ENCODE results near the gene CPSF3. TPM values are rescaled to one million over a fixed set of nuclear protein-coding genes. Genes with fewer than 3 reads are reported as not detected.
A peak's percentile ranks its signal among the peaks of the same experiment; 100 is the strongest.

Gene CPSF3
- total and polyA plus RNA-seq, 9 of the 15 experiments (the other 6 are each of a cell fraction or from before 2014, with no cell fraction given), result 54.2 to 151 (median 94.5) TPM

- peak; percentile 71 for TF ChIP-seq POLR2G (IDR thresholded peaks at IDR 0.05; ENCODE audit: low read depth, low read length)
- TF ChIP-seq ATF4 (CRISPR knock-in tag; IDR thresholded peaks at IDR 0.05), result no peak
- TF ChIP-seq RFX7 (CRISPR knock-in tag; IDR thresholded peaks at IDR 0.05), result no peak
- no peak for TF ChIP-seq CAMTA2 (CRISPR knock-in tag; conservative IDR thresholded peaks at IDR 0.05)
- peak; percentile 37 for TF ChIP-seq U2AF1 (optimal IDR thresholded peaks at IDR 0.05; ENCODE audit: low read depth, low read length)
- TF ChIP-seq NFIX (CRISPR knock-in tag; IDR thresholded peaks at IDR 0.05; ENCODE audit: low read depth), result no peak
- no peak for TF ChIP-seq SAP30 (IDR thresholded peaks at IDR 0.05; ENCODE audit: borderline replicate concordance, insufficient read depth, low read depth, low read length, poor library complexity, severe bottlenecking)
- TF ChIP-seq E2F1 (CRISPR knock-in tag; IDR thresholded peaks at IDR 0.05), result no peak
- no peak for TF ChIP-seq TAF1 (IDR thresholded peaks at IDR 0.05; ENCODE audit: control insufficient read depth, extremely low read depth, insufficient read depth, low read length, severe bottlenecking)
- TF ChIP-seq PRDM10 (IDR thresholded peaks at IDR 0.05; ENCODE audit: partially characterized antibody), result no peak
Observed at GRCh38 chr2:9473985-9474360, 50.5 kb downstream of the CPSF3 start (continued).
